Hepatocyte (in vitro differentiated cells): ENCODE data around the gene RPL4. TPM values are rescaled to one million over a fixed set of nuclear protein-coding genes. Genes with fewer than 3 reads are reported as not detected.

ENCODE experiments used
- DNase-seq: peaks from one replicate; pipeline ENCODE4 v3.0.0-alpha.2; 2016; ENCODE audit warnings: low spot score
- H2AFZ ChIP-seq: fragments of 200-600 bp; sonication (generic); 2 replicates; pipeline ENCODE4 v1.6.0; 2016; ENCODE audit warnings: antibody characterized with exemption, mild to moderate bottlenecking
- H3K27ac ChIP-seq: fragments of 200-600 bp; sonication (generic); 2 replicates; pipeline ENCODE4 v1.5.1; 2016; ENCODE audit warnings: mild to moderate bottlenecking
- H3K27me3 ChIP-seq: fragments of 200-600 bp; sonication (generic); 2 replicates; pipeline ENCODE4 v1.6.1; 2016
- H3K36me3 ChIP-seq: fragments of 200-600 bp; sonication (generic); replicated peaks from 2 replicates; pipeline ENCODE4 v1.5.1; 2016; ENCODE audit warnings: low read depth; ENCODE audit not compliant: insufficient read depth
- H3K4me1 ChIP-seq: fragments of 200-600 bp; sonication (generic); 2 replicates; pipeline ENCODE4 v1.5.1; 2016; ENCODE audit warnings: mild to moderate bottlenecking, moderate library complexity; ENCODE audit not compliant: insufficient read depth
- H3K4me2 ChIP-seq: fragments of 200-600 bp; sonication (generic); 2 replicates; pipeline ENCODE4 v1.6.0; 2016
- H3K4me3 ChIP-seq: fragments of 200-600 bp; sonication (generic); 2 replicates; pipeline ENCODE4 v1.5.1; 2016; ENCODE audit warnings: mild to moderate bottlenecking
- H3K79me2 ChIP-seq: fragments of 200-600 bp; sonication (generic); 2 replicates; pipeline ENCODE4 v1.6.0; 2017; ENCODE audit warnings: mild to moderate bottlenecking
- H3K9me2 ChIP-seq: fragments of 200-600 bp; sonication (generic); replicated peaks from 2 replicates; pipeline ENCODE4 v1.6.0; 2017; ENCODE audit warnings: mild to moderate bottlenecking; ENCODE audit not compliant: insufficient read depth
- H3K9me3 ChIP-seq: fragments of 200-600 bp; sonication (generic); 2 replicates; pipeline ENCODE4 v1.5.1; 2016; ENCODE audit warnings: low read depth, mild to moderate bottlenecking
- H4K20me1 ChIP-seq: fragments of 200-600 bp; sonication (generic); 2 replicates; pipeline ENCODE4 v1.6.0; 2016; ENCODE audit warnings: mild to moderate bottlenecking; ENCODE audit not compliant: insufficient read depth, poor library complexity, severe bottlenecking
- CTCF ChIP-seq: fragments of 200-600 bp; sonication (generic); IDR thresholded peaks from 2 replicates; pipeline ENCODE4 v1.5.1; 2016; ENCODE audit warnings: antibody characterized with exemption, mild to moderate bottlenecking; ENCODE audit not compliant: poor library complexity
- EZH2 ChIP-seq: fragments of 200-600 bp; sonication (generic); IDR thresholded peaks from 2 replicates; pipeline ENCODE4 v1.6.1; 2016; ENCODE audit warnings: antibody characterized with exemption, mild to moderate bottlenecking, borderline replicate concordance
- EZH2phosphoT487 ChIP-seq: fragments of 200-600 bp; sonication (generic); IDR thresholded peaks from one replicate; pipeline ENCODE4 v1.6.1; 2018; ENCODE audit warnings: antibody characterized with exemption, mild to moderate bottlenecking, low read depth, moderate library complexity; ENCODE audit not compliant: unreplicated experiment, severe bottlenecking
- WGBS: methylation state at CpG from one replicate; pipeline ENCODE4 v1.1.6; 2016; ENCODE audit warnings: low lambda C conversion rate; ENCODE audit errors: missing lambda C conversion rate; 5-methylcytosine and 5-hydroxymethylcytosine counted together
- polyA plus RNA-seq: library from polyadenylated mRNA; unstranded; fragments of >200 nt; fragmentation: Nextera tagmentation; extraction: Ambion mirVana; gene quantifications from 2 replicates; pipeline ENCODE4 v1.2.1, GENCODE V29; 2016
- total RNA-seq: library from RNA; depleted of rRNA; stranded (reverse); fragments of >200 nt; gene quantifications from 2 replicates; pipeline ENCODE4 v1.2.3, GENCODE V29; 2014

The RPL4 gene
- total and polyA plus RNA-seq, 2 experiments from 2014 or later, result 698 to 3,351 TPM

GRCh38 chr15:66524838-66525237 lies 20.2 kb upstream of the RPL4 start:
- Histone ChIP-seq H3K4me1 (no peaks in the 10 kb centered on the region), H3K36me3 (no peaks in the 10 kb centered on the region), H3K27ac (no peak overlapping the region), H4K20me1 (no peaks in the 10 kb centered on the region), H3K4me3 (no peak overlapping the region), H3K4me2 (no peak overlapping the region), H3K79me2 (no peaks in the 10 kb centered on the region), H2AFZ (no peak overlapping the region), H3K27me3 (no peaks in the 10 kb centered on the region), H3K9me3 (no peaks in the 10 kb centered on the region), H3K9me2 (no peaks in the 10 kb centered on the region)
- no peak for DNase-seq
- no peak for TF ChIP-seq CTCF
- TF ChIP-seq EZH2phosphoT487, result no peak
- TF ChIP-seq EZH2, result no peak
- 98% methylated on average over 4 of the region's 4 CpGs for WGBS

DNA sequence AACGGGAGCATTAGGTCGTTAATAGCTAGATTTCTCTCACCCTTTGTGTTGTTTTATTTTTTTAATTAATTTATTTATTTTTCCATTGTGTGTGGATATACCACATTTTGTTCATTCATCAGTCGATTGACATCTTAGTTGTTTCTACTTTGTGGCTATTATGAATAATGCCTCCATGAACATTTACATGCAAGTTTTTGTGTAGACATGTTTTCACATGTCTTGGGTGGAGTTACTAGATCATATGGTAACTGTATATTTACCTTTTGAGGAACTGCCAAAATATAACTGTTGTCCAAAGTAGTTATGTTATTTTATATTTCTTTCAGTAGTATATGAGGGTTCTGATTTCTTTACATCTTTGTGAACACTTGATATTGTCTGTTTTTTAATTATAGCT lies 19.3 kb upstream of the RPL4 start:
- H3K4me3 ChIP-seq, result no peak overlapping the region
- H3K27me3 ChIP-seq, result no peaks in the 10 kb centered on the region
- H3K9me3 ChIP-seq, result no peaks in the 10 kb centered on the region
- H3K9me2 ChIP-seq, result no peaks in the 10 kb centered on the region
- H3K27ac ChIP-seq, result no peak overlapping the region
- no peaks in the 10 kb centered on the region for H4K20me1 ChIP-seq
- no peak for DNase-seq
- no peak overlapping the region for H3K4me2 ChIP-seq
- no peaks in the 10 kb centered on the region for H3K79me2 ChIP-seq
- H3K36me3 ChIP-seq, result no peaks in the 10 kb centered on the region
- H3K4me1 ChIP-seq, result no peaks in the 10 kb centered on the region
- H2AFZ ChIP-seq, result no peak overlapping the region
- WGBS, result 95% methylated on average over 3 of the region's 3 CpGs
- no peak for TF ChIP-seq CTCF
- TF ChIP-seq EZH2phosphoT487, result no peak
- TF ChIP-seq EZH2, result no peak

- Histone ChIP-seq H3K36me3 (no peaks in the 10 kb centered on the region), H3K4me1 (no peaks in the 10 kb centered on the region), H3K27ac (no peak overlapping the region), H3K9me2 (no peaks in the 10 kb centered on the region), H3K9me3 (no peaks in the 10 kb centered on the region), H4K20me1 (no peaks in the 10 kb centered on the region), H3K4me2 (no peak overlapping the region), H2AFZ (no peak overlapping the region), H3K79me2 (no peaks in the 10 kb centered on the region), H3K27me3 (no peaks in the 10 kb centered on the region), H3K4me3 (no peak overlapping the region)
- TF ChIP-seq CTCF, result no peak
- TF ChIP-seq EZH2phosphoT487, result no peak
- TF ChIP-seq EZH2, result no peak
- no peak for DNase-seq
- WGBS, result 100% methylated on average over 2 of the region's 2 CpGs
These were observed 11.3 kb upstream of the RPL4 start for GRCh38 chr15:66515901-66516322.

DNA sequence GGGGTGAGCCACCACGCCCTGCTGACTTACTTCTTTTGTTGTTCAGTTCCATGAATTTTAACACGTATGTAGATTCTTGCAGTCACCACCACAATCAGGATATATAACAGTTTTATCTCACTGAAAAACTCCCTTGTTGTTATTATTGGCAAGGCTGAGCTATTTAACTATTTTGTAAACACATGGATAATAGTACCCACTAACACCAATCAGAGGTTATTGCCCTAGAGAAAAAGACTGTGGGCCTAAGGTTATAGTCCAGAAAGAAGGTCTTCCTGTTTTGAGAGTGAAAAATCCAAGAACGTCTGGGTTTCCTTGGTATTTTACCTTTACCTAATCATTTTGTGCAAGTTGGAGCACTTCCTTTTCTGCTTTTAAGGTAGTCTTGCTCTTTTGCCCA lies 9.9 kb upstream of the RPL4 start:
- Histone ChIP-seq H3K27me3 (no peaks in the 10 kb centered on the region), H3K9me3 (no peaks in the 10 kb centered on the region), H3K9me2 (no peaks in the 10 kb centered on the region), H2AFZ (no peak overlapping the region), H3K27ac (no peak overlapping the region), H3K36me3 (no peaks in the 10 kb centered on the region), H3K79me2 (no peaks in the 10 kb centered on the region), H3K4me2 (no peak overlapping the region), H4K20me1 (no peaks in the 10 kb centered on the region), H3K4me1 (no peaks in the 10 kb centered on the region), H3K4me3 (no peak overlapping the region)
- no peak for DNase-seq
- WGBS, result 89% methylated on average over 3 of the region's 3 CpGs
- TF ChIP-seq EZH2phosphoT487 (no peak), CTCF (no peak), EZH2 (no peak)
